Stimulated activated CD4-positive, alpha-beta T cell treated with anti-CD3 and anti-CD28 coated beads, TNF-alpha, amount 100 ng/mL, for 1 hour (primary cell): Measurements from ENCODE around the gene CYSRT1.
"Not testable (repeated sequence)": the region's sequence is repeated elsewhere in the genome, so short reads cannot be mapped to it uniquely, and the experiment has no call there.

Source experiments
- DNase-seq, 3 donors: peaks; one replicate each; pipeline ENCODE4 v3.0.0-alpha.2; 2020; ENCODE audit warnings: low read depth in 3 of 3, low spot score in 1 of 3

CYSRT1 gene

GRCh38 chr9:137235424-137236237 lies 10.7 kb downstream of the CYSRT1 start:
- DNase-seq = no peak

GRCh38 chr9:137236238-137236935 lies 11.4 kb downstream of the CYSRT1 start:
- peak; percentile 71 to 90 (median 83) for DNase-seq

GRCh38 chr9:137236936-137237421 lies 12.0 kb downstream of the CYSRT1 start:
- DNase-seq = no peak

GRCh38 chr9:137237759-137238726 lies 13.1 kb downstream of the CYSRT1 start:
- DNase-seq = no peak

- not testable (repeated sequence) for DNase-seq
These were observed 14.7 kb downstream of the CYSRT1 start for GRCh38 chr9:137239541-137240200.

GRCh38 chr9:137240318-137240840 lies 15.4 kb downstream of the CYSRT1 start:
- DNase-seq = peak in 1 of 3 donors; percentile 52

GRCh38 chr9:137240841-137241489 lies 16.0 kb downstream of the CYSRT1 start, which contains the start of gene TUBB4B:
TSS of gene TUBB4B (plus strand) at chr9:137241287. CDS start at chr9:137241361, 74 bp downstream.
- peak; percentile 87 to 99 (median 97) for DNase-seq

- peak; percentile 36 to 61 (median 53) for DNase-seq
These were observed 16.7 kb downstream of the CYSRT1 start for GRCh38 chr9:137241490-137242268.

GRCh38 chr9:137242269-137243203 lies 17.6 kb downstream of the CYSRT1 start:
- no peak for DNase-seq

GRCh38 chr9:137243266-137243625 lies 18.3 kb downstream of the CYSRT1 start:
- not testable (repeated sequence) for DNase-seq

- no peak for DNase-seq
These were observed 18.9 kb downstream of the CYSRT1 start for GRCh38 chr9:137243626-137244485.

GRCh38 chr9:137244486-137245449 lies 19.8 kb downstream of the CYSRT1 start:
- no peak for DNase-seq

GRCh38 chr9:137245450-137246421 lies 20.8 kb downstream of the CYSRT1 start:
- DNase-seq = no peak

GRCh38 chr9:137247135-137247915 lies 22.4 kb downstream of the CYSRT1 start:
- DNase-seq = no peak
